Kidney (tissue), 14 donors: ENCODE results near the gene ADH4. TPM values are rescaled to one million over a fixed set of nuclear protein-coding genes. Genes with fewer than 3 reads are reported as not detected.

Source experiments
- DNase-seq, 5 donors: peaks; one replicate each; pipeline ENCODE4 v3.0.0-alpha.2; 2013 to 2020
- FAIRE-seq: peaks from 2 replicates; lab custom pipeline; 2012; peaks lifted over from hg19 to GRCh38; lab: Jason Lieb, UNC
- H3K27ac ChIP-seq, 2 donors: one replicate each; pipeline ENCODE4 v1.7.0; 2013; ENCODE audit warnings: low read depth in 2 of 2, low read length in 2 of 2, inconsistent platforms in 1 of 2
- H3K27me3 ChIP-seq: one replicate; pipeline ENCODE4 v1.7.1; 2013; ENCODE audit warnings: low read length, inconsistent platforms; ENCODE audit not compliant: control insufficient read depth, insufficient read depth
- H3K36me3 ChIP-seq, 3 donors: one replicate each; pipeline versions ENCODE4 v1.7.0 to v1.7.1; 2013; ENCODE audit warnings: low read length in 3 of 3, control low read depth in 1 of 3, inconsistent platforms in 1 of 3; ENCODE audit not compliant: insufficient read depth in 3 of 3, control insufficient read depth in 2 of 3
- H3K4me1 ChIP-seq, 3 donors: one replicate each; pipeline versions ENCODE4 v1.7.0 to v1.7.1; 2013; ENCODE audit warnings: low read length in 3 of 3, inconsistent platforms in 1 of 3, low read depth in 1 of 3; ENCODE audit not compliant: control insufficient read depth in 2 of 3, insufficient read depth in 2 of 3
- H3K4me3 ChIP-seq, 3 donors: one replicate each; pipeline versions ENCODE4 v1.7.0 to v1.8.1; 2013; ENCODE audit warnings: low read length in 3 of 3, control low read depth in 1 of 3, inconsistent platforms in 1 of 3
- H3K9ac ChIP-seq, 3 donors: one replicate each; pipeline versions ENCODE4 v1.7.0 to v1.7.1; 2013; ENCODE audit warnings: low read length in 3 of 3, control low read depth in 1 of 3, inconsistent platforms in 1 of 3
- H3K9me3 ChIP-seq, 3 donors: one replicate each; pipeline versions ENCODE4 v1.7.0 to v1.7.1; 2013; ENCODE audit warnings: low read length in 3 of 3, control low read depth in 1 of 3, inconsistent platforms in 1 of 3; ENCODE audit not compliant: control insufficient read depth in 2 of 3, insufficient read depth in 1 of 3
- CTCF ChIP-seq: IDR thresholded peaks from 3 replicates; pipeline ENCODE4 v1.5.1; 2012; ENCODE audit warnings: mild to moderate bottlenecking, moderate library complexity, borderline replicate concordance; ENCODE audit not compliant: insufficient read depth; ENCODE audit errors: extremely low read depth
- intact Hi-C: fragments of 100-400 bp; cut with DNase I; formaldehyde crosslinking; loops from one replicate; pipeline ENCODE4 v1.11.1; 2022
- polyA plus RNA-seq: library from polyadenylated mRNA; stranded (reverse); fragments of 350-450 nt; fragmentation: Illumina TruSeq; extraction: RNeasy Lipid Tissue Mini Kit (QIAGEN cat#74804); gene quantifications from one replicate; pipeline ENCODE4 v1.2.3, GENCODE V29; 2014; ENCODE audit warnings: low read depth, low replicate concordance; ENCODE audit not compliant: insufficient read depth
- total RNA-seq: library from RNA; stranded (reverse); fragmentation: NEBNext Ultra II Directional; extraction: Animal tissue kit (Norgen Biotek cat#: 25700); gene quantifications from one replicate; pipeline ENCODE4 v1.2.1, GENCODE V29; 2021
- donor health status: control.
- donor health status: control.
- donor health status: control.
- donor health status: control.
- donor health status: control.
- donor health status: DM: yes; HTN: yes; CAD: no.
- donor health status: Normal renal cell carcinoma (clear cell type).

The ADH4 gene
- total and polyA plus RNA-seq, 2 donors from 2014 or later: 0.52 to 5.9 TPM

- Histone ChIP-seq H3K4me1 (peaks cover 0 to 5% (median 0%) of the 10 kb centered on the region in 3 donors), H3K27ac (peak within 1 kb of the TSS; percentile 94 to 96), H3K9ac (peak within 1 kb of the TSS; percentile 86 to 97 (median 95)), H3K4me3 (peak within 1 kb of the TSS; percentile 98 to 100 (median 99)), H3K9me3 (no peaks in the 10 kb centered on the region), H3K36me3 (peaks cover 2 to 11% (median 8%) of the 10 kb centered on the region in 3 donors), H3K27me3 (no peaks in the 10 kb centered on the region)
- FAIRE-seq (no peak), DNase-seq (peak; percentile 95 to 97 (median 96))
- intact Hi-C loops: no loop called here
- no peak for TF ChIP-seq CTCF
Measured at GRCh38 chr4:99088481-99089365, 55.4 kb downstream of the ADH4 start, which contains the start of gene ADH5. Gene ADH5 (minus strand): TSS chr4:99088788. CDS start chr4:99088700, 88 bp downstream.

- Histone ChIP-seq H3K9me3 (no peaks in the 10 kb centered on the region), H3K4me3 (peak overlapping the region; percentile 98 to 100 (median 99)), H3K36me3 (peaks cover 2 to 17% (median 8%) of the 10 kb centered on the region in 3 donors), H3K4me1 (peaks cover 0 to 5% (median 0%) of the 10 kb centered on the region in 3 donors), H3K9ac (peak overlapping the region; percentile 63 to 95 (median 86)), H3K27ac (peak overlapping the region; percentile 75 to 94), H3K27me3 (no peaks in the 10 kb centered on the region)
- peak in 3 of 5 donors; percentile 81 to 87 (median 81) for DNase-seq
- intact Hi-C loops: no loop called here
- no peak for TF ChIP-seq CTCF
- FAIRE-seq: no peak
Measured at GRCh38 chr4:99088023-99088449, 56.1 kb downstream of the ADH4 start.

- Histone ChIP-seq H3K36me3 (peaks cover 3 to 41% (median 18%) of the 10 kb centered on the region in 3 donors), H3K27ac (no peak overlapping the region), H3K27me3 (no peaks in the 10 kb centered on the region), H3K4me1 (peaks cover 0 to 4% (median 0%) of the 10 kb centered on the region in 3 donors), H3K4me3 (no peak overlapping the region), H3K9me3 (no peaks in the 10 kb centered on the region), H3K9ac (no peak overlapping the region)
- no peak for FAIRE-seq
- TF ChIP-seq CTCF: no peak
- no peak for DNase-seq
- intact Hi-C loops: no loop called here
Measured at GRCh38 chr4:99084595-99084994, 59.5 kb downstream of the ADH4 start.
